Neural cell (in vitro differentiated cells): ENCODE measurements around the gene LPAR1. TPM values are rescaled to one million over a fixed set of nuclear protein-coding genes. Genes with fewer than 3 reads are reported as not detected.

Source experiments
- H2AFZ ChIP-seq: fragments of 200-600, 300-800 bp; sonication (generic), shearing (Covaris generic); 2 replicates; pipeline ENCODE4 v1.6.0; 2014; ENCODE audit warnings: low read depth, mild to moderate bottlenecking, antibody characterized with exemption, low read length, moderate library complexity
- H3F3A ChIP-seq: fragments of 200-600 bp; shearing (Covaris generic); 2 replicates; pipeline ENCODE4 v1.6.1; 2016; ENCODE audit warnings: mild to moderate bottlenecking, moderate library complexity, mixed read lengths, antibody characterized with exemption, low read length; ENCODE audit not compliant: insufficient read depth, poor library complexity, severe bottlenecking
- H3K27ac ChIP-seq: fragments of 200-600, 300-800 bp; sonication (generic), shearing (Covaris generic); 2 replicates; pipeline ENCODE4 v1.5.1; 2014; ENCODE audit warnings: mild to moderate bottlenecking, low read length, moderate library complexity
- H3K27me3 ChIP-seq: fragments of 300-800, 200-600 bp; sonication (generic), shearing (Covaris generic); 2 replicates; pipeline ENCODE4 v1.6.0; 2014; ENCODE audit warnings: mild to moderate bottlenecking, low read depth, low read length, moderate library complexity; ENCODE audit not compliant: insufficient read depth
- H3K36me3 ChIP-seq: fragments of 300-800, 200-600 bp; sonication (generic), shearing (Covaris generic); 2 replicates; pipeline ENCODE4 v1.5.1; 2014; ENCODE audit warnings: mild to moderate bottlenecking, antibody characterized with exemption, low read length, moderate library complexity; ENCODE audit not compliant: insufficient read depth
- H3K4me2 ChIP-seq: fragments of 300-800, 200-600 bp; sonication (generic), shearing (Covaris generic); 2 replicates; pipeline ENCODE4 v1.6.0; 2014; ENCODE audit warnings: mild to moderate bottlenecking, low read length
- H3K4me3 ChIP-seq: fragments of 300-800, 200-600 bp; sonication (generic), shearing (Covaris generic); 2 replicates; pipeline ENCODE4 v1.5.1; 2014; ENCODE audit warnings: mild to moderate bottlenecking, low read length, moderate library complexity
- H3K79me2 ChIP-seq: fragments of 200-600 bp; shearing (Covaris generic); replicated peaks from 2 replicates; pipeline ENCODE4 v1.6.0; 2014; ENCODE audit warnings: mild to moderate bottlenecking, low read length, moderate library complexity; ENCODE audit not compliant: insufficient read depth
- H3K9ac ChIP-seq: fragments of 300-800, 200-600 bp; sonication (generic), shearing (Covaris generic); 2 replicates; pipeline ENCODE4 v1.6.1; 2016; ENCODE audit warnings: mild to moderate bottlenecking, low read length, mixed read lengths
- H3K9me2 ChIP-seq: fragments of 200-600 bp; shearing (Covaris generic); 2 replicates; pipeline ENCODE4 v1.6.1; 2016; ENCODE audit warnings: mild to moderate bottlenecking, low read length, mixed read lengths; ENCODE audit not compliant: insufficient read depth
- H3K9me3 ChIP-seq: fragments of 200-600, 300-800 bp; sonication (generic), shearing (Covaris generic); 2 replicates; pipeline ENCODE4 v1.6.1; 2016; ENCODE audit warnings: mild to moderate bottlenecking, mixed run types, low read length, moderate library complexity, mixed read lengths
- H4K20me1 ChIP-seq: fragments of 200-600 bp; shearing (Covaris generic); 2 replicates; pipeline ENCODE4 v1.6.1; 2016; ENCODE audit warnings: mild to moderate bottlenecking, mixed run types; ENCODE audit not compliant: insufficient read depth
- CTCF ChIP-seq: fragments of 450-650 bp; IDR thresholded peaks from 2 replicates; pipeline ENCODE4 v1.5.1; 2014; ENCODE audit warnings: antibody characterized with exemption, mild to moderate bottlenecking, moderate library complexity; ENCODE audit not compliant: poor library complexity, severe bottlenecking
- EP300 ChIP-seq: fragments of 450-650 bp; conservative IDR thresholded peaks from 2 replicates; pipeline ENCODE4 v1.6.1; 2014; ENCODE audit warnings: antibody characterized with exemption, mild to moderate bottlenecking, moderate library complexity; ENCODE audit not compliant: poor library complexity, severe bottlenecking
- EZH2 ChIP-seq: fragments of 200-600, 300-800 bp; shearing (Covaris generic), sonication (generic); IDR thresholded peaks from 2 replicates; pipeline ENCODE4 v1.6.1; 2014; ENCODE audit warnings: antibody characterized with exemption, low read length, borderline replicate concordance, mild to moderate bottlenecking; ENCODE audit not compliant: insufficient read depth, poor library complexity, severe bottlenecking
- MXI1 ChIP-seq: fragments of 450-650 bp; conservative IDR thresholded peaks from 2 replicates; pipeline ENCODE4 v1.6.1; 2014; ENCODE audit warnings: antibody characterized with exemption, mild to moderate bottlenecking; ENCODE audit not compliant: poor library complexity, severe bottlenecking
- POLR2AphosphoS5 ChIP-seq: IDR thresholded peaks from 2 replicates; pipeline ENCODE4 v1.6.1; 2012
- RAD21 ChIP-seq: fragments of 450-650 bp; conservative IDR thresholded peaks from 2 replicates; pipeline ENCODE4 v1.6.1; 2014; ENCODE audit warnings: antibody characterized with exemption, mild to moderate bottlenecking, moderate library complexity
- SMC3 ChIP-seq: fragments of 450-650 bp; conservative IDR thresholded peaks from 2 replicates; pipeline ENCODE4 v1.6.1; 2014; ENCODE audit warnings: antibody characterized with exemption, mild to moderate bottlenecking, moderate library complexity; ENCODE audit not compliant: poor library complexity
- TAF1 ChIP-seq: IDR thresholded peaks from 2 replicates; pipeline ENCODE4 v1.6.1; 2012; ENCODE audit warnings: low read depth
- polyA plus RNA-seq: library from polyadenylated mRNA; depleted of rRNA; stranded (reverse); fragments of >200 nt; gene quantifications from 2 replicates; pipeline ENCODE4 v1.2.3, GENCODE V29; 2014
- TF ChIP-seq, protein P1 (sequence below): IDR thresholded peaks from 2 replicates; pipeline ENCODE4 v1.6.1; 2012; ENCODE audit warnings: borderline replicate concordance

The LPAR1 gene
- polyA plus RNA-seq, 1 donor from 2014 or later: 0.54 TPM

DNA sequence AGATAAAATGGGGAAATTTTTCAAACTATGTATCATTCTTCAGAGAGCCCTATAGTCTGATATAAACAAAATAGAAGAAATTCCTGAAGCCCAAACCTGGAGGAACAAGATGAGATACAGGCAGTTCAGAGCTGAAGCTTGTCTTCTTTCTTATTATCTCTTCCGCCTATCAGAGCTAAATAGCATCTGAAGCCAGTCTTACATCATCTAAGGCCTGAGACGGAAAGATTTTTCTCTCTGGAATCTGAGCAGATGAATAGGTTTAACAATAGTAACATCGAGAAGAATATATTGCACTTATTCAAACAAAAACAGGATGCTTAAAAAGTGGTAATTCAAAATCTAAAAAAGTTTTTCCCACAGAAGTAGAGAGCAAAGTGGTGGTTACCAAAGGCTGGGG is 59.8 kb downstream of the LPAR1 start:
- no peaks in the 10 kb centered on the region for H3K27me3 ChIP-seq

GRCh38 chr9:110977259-110977709 is 61.0 kb downstream of the LPAR1 start:
- Histone ChIP-seq H3K9me2 (no peaks in the 10 kb centered on the region), H3K27ac (no peak overlapping the region), H3K9me3 (no peaks in the 10 kb centered on the region), H2AFZ (no peak overlapping the region), H3K27me3 (no peaks in the 10 kb centered on the region), H3F3A (no peaks in the 10 kb centered on the region), H4K20me1 (no peaks in the 10 kb centered on the region), H3K4me2 (no peak overlapping the region), H3K36me3 (no peaks in the 10 kb centered on the region), H3K4me3 (no peak overlapping the region), H3K9ac (no peak overlapping the region), H3K79me2 (no peaks in the 10 kb centered on the region)
- TF ChIP-seq SMC3 (no peak), EZH2 (no peak), RAD21 (no peak), POLR2AphosphoS5 (no peak), EP300 (no peak), CTCF (no peak), MXI1 (no peak), TAF1 (no peak)
- TF ChIP-seq, protein P1, sequence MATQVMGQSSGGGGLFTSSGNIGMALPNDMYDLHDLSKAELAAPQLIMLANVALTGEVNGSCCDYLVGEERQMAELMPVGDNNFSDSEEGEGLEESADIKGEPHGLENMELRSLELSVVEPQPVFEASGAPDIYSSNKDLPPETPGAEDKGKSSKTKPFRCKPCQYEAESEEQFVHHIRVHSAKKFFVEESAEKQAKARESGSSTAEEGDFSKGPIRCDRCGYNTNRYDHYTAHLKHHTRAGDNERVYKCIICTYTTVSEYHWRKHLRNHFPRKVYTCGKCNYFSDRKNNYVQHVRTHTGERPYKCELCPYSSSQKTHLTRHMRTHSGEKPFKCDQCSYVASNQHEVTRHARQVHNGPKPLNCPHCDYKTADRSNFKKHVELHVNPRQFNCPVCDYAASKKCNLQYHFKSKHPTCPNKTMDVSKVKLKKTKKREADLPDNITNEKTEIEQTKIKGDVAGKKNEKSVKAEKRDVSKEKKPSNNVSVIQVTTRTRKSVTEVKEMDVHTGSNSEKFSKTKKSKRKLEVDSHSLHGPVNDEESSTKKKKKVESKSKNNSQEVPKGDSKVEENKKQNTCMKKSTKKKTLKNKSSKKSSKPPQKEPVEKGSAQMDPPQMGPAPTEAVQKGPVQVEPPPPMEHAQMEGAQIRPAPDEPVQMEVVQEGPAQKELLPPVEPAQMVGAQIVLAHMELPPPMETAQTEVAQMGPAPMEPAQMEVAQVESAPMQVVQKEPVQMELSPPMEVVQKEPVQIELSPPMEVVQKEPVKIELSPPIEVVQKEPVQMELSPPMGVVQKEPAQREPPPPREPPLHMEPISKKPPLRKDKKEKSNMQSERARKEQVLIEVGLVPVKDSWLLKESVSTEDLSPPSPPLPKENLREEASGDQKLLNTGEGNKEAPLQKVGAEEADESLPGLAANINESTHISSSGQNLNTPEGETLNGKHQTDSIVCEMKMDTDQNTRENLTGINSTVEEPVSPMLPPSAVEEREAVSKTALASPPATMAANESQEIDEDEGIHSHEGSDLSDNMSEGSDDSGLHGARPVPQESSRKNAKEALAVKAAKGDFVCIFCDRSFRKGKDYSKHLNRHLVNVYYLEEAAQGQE: no peak

More for the DNA sequence above, 59.8 kb downstream of the LPAR1 start:
- Histone ChIP-seq H4K20me1 (no peaks in the 10 kb centered on the region), H3K4me2 (no peak overlapping the region), H3K9me2 (no peaks in the 10 kb centered on the region), H3K36me3 (no peaks in the 10 kb centered on the region), H3K79me2 (no peaks in the 10 kb centered on the region), H3K27ac (no peak overlapping the region), H3F3A (no peaks in the 10 kb centered on the region), H3K9ac (no peak overlapping the region), H2AFZ (no peak overlapping the region), H3K4me3 (no peak overlapping the region), H3K9me3 (no peaks in the 10 kb centered on the region)
- TF ChIP-seq RAD21 (no peak), SMC3 (no peak), CTCF (no peak), POLR2AphosphoS5 (no peak)
